ENCODE measurements around the gene EHF.

EHF gene

GRCh38 chr11:34620820-34621792, at the start of gene EHF:
TSS of gene EHF (plus strand) at chr11:34621093. CDS start at chr11:34642631, 21,538 bp downstream.
- H3K27ac ChIP-seq: peak within 1 kb of the TSS; percentile 100
- no peak for TF ChIP-seq CTCF (conservative IDR thresholded peaks at IDR 0.05)

GRCh38 chr11:34573537-34573936, 47.4 kb upstream of the EHF start:
- TF ChIP-seq CTCF (conservative IDR thresholded peaks at IDR 0.05): no peak
- H3K27ac ChIP-seq: no peak overlapping the region

DNA sequence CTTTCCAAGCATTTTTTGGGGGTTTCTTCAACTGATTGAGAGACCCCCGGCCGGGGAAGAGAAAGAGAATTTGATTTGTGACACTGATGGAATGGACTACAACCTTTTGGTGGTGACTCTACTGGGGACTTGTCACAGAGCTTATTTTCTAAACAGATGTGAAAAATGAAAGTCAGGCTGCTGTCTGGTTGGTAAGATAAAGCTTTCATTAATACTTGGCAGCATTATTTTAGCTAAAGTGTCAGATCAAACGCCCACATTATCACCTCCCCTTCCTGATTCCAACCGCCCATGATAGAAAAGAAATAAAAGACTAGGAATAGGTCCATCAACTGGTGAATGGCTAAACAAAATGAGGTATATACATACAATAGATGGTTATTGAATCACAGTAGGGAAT, 45.6 kb upstream of the EHF start:
- no peak for TF ChIP-seq CTCF (conservative IDR thresholded peaks at IDR 0.05)

GRCh38 chr11:34575671-34576070, 45.2 kb upstream of the EHF start:
- H3K27ac ChIP-seq: no peak overlapping the region
- TF ChIP-seq CTCF (conservative IDR thresholded peaks at IDR 0.05): no peak

More for the DNA sequence above, 45.6 kb upstream of the EHF start:
- H3K27ac ChIP-seq: no peak overlapping the region

- H3K27ac ChIP-seq: no peak overlapping the region
- TF ChIP-seq CTCF (conservative IDR thresholded peaks at IDR 0.05): no peak
Measured at GRCh38 chr11:34576331-34576730, 44.6 kb upstream of the EHF start.

- TF ChIP-seq CTCF (conservative IDR thresholded peaks at IDR 0.05): no peak
- H3K27ac ChIP-seq: no peak overlapping the region
Measured at GRCh38 chr11:34583818-34584217, 37.1 kb upstream of the EHF start.

DNA sequence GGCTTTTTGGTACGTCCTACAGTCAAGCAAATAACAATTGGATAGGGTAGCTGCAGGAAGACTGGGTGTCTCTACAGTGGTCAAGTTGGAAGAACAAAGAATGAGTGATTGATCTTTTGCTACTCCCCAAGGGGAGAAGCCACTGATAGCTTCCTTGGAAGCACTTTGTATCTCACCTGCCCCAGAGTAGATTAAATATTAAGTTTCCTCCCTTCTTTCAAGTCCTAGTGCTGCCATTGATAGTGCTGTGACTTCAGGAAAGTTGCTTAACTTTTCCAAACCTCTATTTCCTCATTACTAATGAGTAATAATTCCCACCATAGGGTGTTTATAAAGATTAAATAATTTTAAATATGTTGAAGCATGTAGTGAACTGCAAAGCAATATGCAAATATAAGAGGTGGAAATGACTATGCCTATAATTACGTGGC, 35.6 kb upstream of the EHF start:
- no peak overlapping the region for H3K27ac ChIP-seq

More for the DNA sequence above, 35.6 kb upstream of the EHF start:
- TF ChIP-seq CTCF (conservative IDR thresholded peaks at IDR 0.05): no peak
